H9 (cell line): ENCODE results near the gene CEP162. TPM values are rescaled to one million over a fixed set of nuclear protein-coding genes. Genes with fewer than 3 reads are reported as not detected.

Experiments
- DNase-seq: peaks from one replicate; pipeline ENCODE4 v3.0.0-alpha.2; 2017
- H2AFZ ChIP-seq: one replicate; pipeline ENCODE4 v1.6.1; 2013; ENCODE audit warnings: mild to moderate bottlenecking, low read length, control low read depth, moderate library complexity
- H2AK5ac ChIP-seq: 2 replicates; pipeline ENCODE4 v1.6.1; 2013; ENCODE audit warnings: low read length, control low read depth, mixed read lengths; ENCODE audit not compliant: insufficient read length
- H2BK120ac ChIP-seq: one replicate; pipeline ENCODE4 v1.6.1; 2013; ENCODE audit warnings: low read depth, mild to moderate bottlenecking, low read length, control low read depth, inconsistent platforms; ENCODE audit not compliant: poor library complexity, severe bottlenecking
- H2BK12ac ChIP-seq: 2 replicates; pipeline ENCODE4 v1.6.1; 2013; ENCODE audit warnings: low read length, control low read depth, mixed read lengths, low read depth; ENCODE audit not compliant: insufficient read length
- H2BK15ac ChIP-seq: 2 replicates; pipeline ENCODE4 v1.6.1; 2013; ENCODE audit warnings: low read depth, low read length, control low read depth
- H2BK20ac ChIP-seq: one replicate; pipeline ENCODE4 v1.6.1; 2013; ENCODE audit warnings: low read depth, mild to moderate bottlenecking, low read length, control low read depth, inconsistent platforms; ENCODE audit not compliant: poor library complexity, severe bottlenecking
- H2BK5ac ChIP-seq: 2 replicates; pipeline ENCODE4 v1.6.1; 2013; ENCODE audit warnings: low read length, control low read depth, mixed read lengths; ENCODE audit not compliant: insufficient read length
- H3K14ac ChIP-seq: 2 replicates; pipeline ENCODE4 v1.6.1; 2013; ENCODE audit warnings: low read length, control low read depth; ENCODE audit not compliant: insufficient read depth
- H3K18ac ChIP-seq: 2 replicates; pipeline ENCODE4 v1.6.1; 2013; ENCODE audit warnings: low read depth, mild to moderate bottlenecking, mixed read lengths, low read length, control low read depth; ENCODE audit not compliant: insufficient read length
- H3K23ac ChIP-seq: 2 replicates; pipeline ENCODE4 v1.6.1; 2013; ENCODE audit warnings: low read length, control low read depth, mixed read lengths, low read depth; ENCODE audit not compliant: insufficient read length
- H3K23me2 ChIP-seq: 2 replicates; pipeline ENCODE4 v1.6.1; 2013; ENCODE audit warnings: low read depth, mild to moderate bottlenecking, mixed read lengths, low read length, control low read depth; ENCODE audit not compliant: insufficient read length, poor library complexity, severe bottlenecking
- H3K27ac ChIP-seq: 2 replicates; pipeline ENCODE4 v1.5.1; 2013; ENCODE audit warnings: low read length, control low read depth, mixed read lengths, low read depth; ENCODE audit not compliant: insufficient read length
- H3K27me3 ChIP-seq: 2 replicates; pipeline ENCODE4 v1.6.1; 2013; ENCODE audit warnings: low read length, control low read depth, inconsistent platforms; ENCODE audit not compliant: insufficient read depth
- H3K4ac ChIP-seq: 2 replicates; pipeline ENCODE4 v1.6.1; 2013; ENCODE audit warnings: low read depth, mild to moderate bottlenecking, control low read depth, inconsistent platforms, low read length, moderate library complexity
- H3K4me1 ChIP-seq: 2 replicates; pipeline ENCODE4 v1.6.1; 2013; ENCODE audit warnings: low read length, control low read depth, inconsistent platforms; ENCODE audit not compliant: insufficient read depth
- H3K4me2 ChIP-seq: 2 replicates; pipeline ENCODE4 v1.6.1; 2013; ENCODE audit warnings: low read length, control low read depth, mixed read lengths; ENCODE audit not compliant: insufficient read length, insufficient read depth
- H3K56ac ChIP-seq: 2 replicates; pipeline ENCODE4 v1.6.1; 2013; ENCODE audit warnings: low read depth, mild to moderate bottlenecking, mixed read lengths, low read length, control low read depth; ENCODE audit not compliant: insufficient read length
- H3K79me1 ChIP-seq: 2 replicates; pipeline ENCODE4 v1.6.1; 2013; ENCODE audit warnings: low read depth, mild to moderate bottlenecking, moderate library complexity, low read length, control low read depth, inconsistent platforms; ENCODE audit not compliant: insufficient read depth, poor library complexity, severe bottlenecking
- H3K79me2 ChIP-seq: 2 replicates; pipeline ENCODE4 v1.6.1; 2013; ENCODE audit warnings: low read length, control low read depth, inconsistent platforms; ENCODE audit not compliant: insufficient read depth
- H3K9ac ChIP-seq: 2 replicates; pipeline ENCODE4 v1.6.1; 2013; ENCODE audit warnings: low read length, control low read depth, mixed read lengths; ENCODE audit not compliant: insufficient read length; ENCODE audit errors: extremely low read depth
- H3K9me3 ChIP-seq: one replicate; pipeline ENCODE4 v1.6.1; 2013; ENCODE audit warnings: low read depth, low read length, inconsistent platforms; ENCODE audit not compliant: control insufficient read depth
- H3T11ph ChIP-seq: one replicate; pipeline ENCODE4 v1.6.1; 2013; ENCODE audit warnings: mild to moderate bottlenecking, low read length, control low read depth, inconsistent platforms
- H4K20me1 ChIP-seq: one replicate; pipeline ENCODE4 v1.6.1; 2013; ENCODE audit not compliant: control insufficient read depth, insufficient read length, insufficient read depth
- H4K5ac ChIP-seq: 2 replicates; pipeline ENCODE4 v1.6.1; 2013; ENCODE audit warnings: low read depth, mild to moderate bottlenecking, mixed read lengths, low read length, control low read depth; ENCODE audit not compliant: insufficient read length
- H4K8ac ChIP-seq: replicated peaks from 2 replicates; pipeline ENCODE4 v1.6.1; 2013; ENCODE audit warnings: low read length, control low read depth, mixed read lengths, low read depth; ENCODE audit not compliant: insufficient read length
- H4K91ac ChIP-seq: 2 replicates; pipeline ENCODE4 v1.6.1; 2013; ENCODE audit warnings: low read depth, mild to moderate bottlenecking, moderate library complexity, mixed read lengths, low read length, control low read depth; ENCODE audit not compliant: insufficient read length
- H3K27ac Mint-ChIP-seq, 3 experiments: 2 replicates in 2 of 3; 3 replicates in 1 of 3; pipeline ENCODE4 v1.8.0; 2020 to 2021; ENCODE audit warnings: mixed read lengths in 3 of 3, mild to moderate bottlenecking in 1 of 3, moderate library complexity in 1 of 3
- H3K27me3 Mint-ChIP-seq: 2 replicates; pipeline ENCODE4 v1.8.0; 2021; ENCODE audit warnings: low read depth, mild to moderate bottlenecking, moderate library complexity, mixed read lengths
- H3K36me3 Mint-ChIP-seq, 3 experiments: 2 replicates in 2 of 3; 3 replicates in 1 of 3; pipeline ENCODE4 v1.8.0; 2020 to 2021; ENCODE audit warnings: low read depth in 3 of 3, mixed read lengths in 3 of 3; ENCODE audit not compliant: insufficient read depth in 1 of 3
- H3K4me1 Mint-ChIP-seq, 2 experiments: 2 replicates each; pipeline ENCODE4 v1.8.0; 2020; ENCODE audit warnings: mixed read lengths in 2 of 2
- H3K4me3 Mint-ChIP-seq, 2 experiments: 2 replicates in 1 of 2; 3 replicates in 1 of 2; pipeline ENCODE4 v1.8.0; 2020 to 2021; ENCODE audit warnings: mild to moderate bottlenecking in 2 of 2, mixed read lengths in 2 of 2, moderate library complexity in 1 of 2
- H3K9me3 Mint-ChIP-seq, 2 experiments: 2 replicates in 1 of 2; 3 replicates in 1 of 2; pipeline ENCODE4 v1.8.0; 2020; ENCODE audit warnings: mild to moderate bottlenecking in 2 of 2, mixed read lengths in 2 of 2, moderate library complexity in 1 of 2
- WGBS: extraction: QIAGEN DNeasy Blood & Tissue Kit; methylation state at CpG from one replicate; pipeline ENCODE4 v1.1.7; 2013; ENCODE audit warnings: missing lambda C conversion rate, low lambda C conversion rate, mixed read lengths; ENCODE audit not compliant: insufficient read length; ENCODE audit errors: extremely low coverage; 5-methylcytosine and 5-hydroxymethylcytosine counted together
- total RNA-seq: library from RNA; stranded (reverse); gene quantifications from 2 replicates; pipeline ENCODE4 v1.2.1, GENCODE V29; 2021
- TF ChIP-seq, protein P1 (sequence below): fragments of 200-600 bp; sonication (generic); conservative IDR thresholded peaks from 3 replicates; pipeline ENCODE4 v1.8.0; 2021; ENCODE audit warnings: antibody characterized with exemption, mild to moderate bottlenecking

CEP162 gene
- total RNA-seq, 1 experiment from 2014 or later: 11.5 TPM

GRCh38 chr6:84253380-84253779 is 25.9 kb upstream of the CEP162 start:
- H3K27ac Mint-ChIP-seq: no peak overlapping the region
- WGBS: no CpG with 5 or more reads among the region's 3 CpGs

More at GRCh38 chr6:84253380-84253779, 25.9 kb upstream of the CEP162 start:
- no peak overlapping the region for H3K56ac ChIP-seq
- TF ChIP-seq, protein P1, sequence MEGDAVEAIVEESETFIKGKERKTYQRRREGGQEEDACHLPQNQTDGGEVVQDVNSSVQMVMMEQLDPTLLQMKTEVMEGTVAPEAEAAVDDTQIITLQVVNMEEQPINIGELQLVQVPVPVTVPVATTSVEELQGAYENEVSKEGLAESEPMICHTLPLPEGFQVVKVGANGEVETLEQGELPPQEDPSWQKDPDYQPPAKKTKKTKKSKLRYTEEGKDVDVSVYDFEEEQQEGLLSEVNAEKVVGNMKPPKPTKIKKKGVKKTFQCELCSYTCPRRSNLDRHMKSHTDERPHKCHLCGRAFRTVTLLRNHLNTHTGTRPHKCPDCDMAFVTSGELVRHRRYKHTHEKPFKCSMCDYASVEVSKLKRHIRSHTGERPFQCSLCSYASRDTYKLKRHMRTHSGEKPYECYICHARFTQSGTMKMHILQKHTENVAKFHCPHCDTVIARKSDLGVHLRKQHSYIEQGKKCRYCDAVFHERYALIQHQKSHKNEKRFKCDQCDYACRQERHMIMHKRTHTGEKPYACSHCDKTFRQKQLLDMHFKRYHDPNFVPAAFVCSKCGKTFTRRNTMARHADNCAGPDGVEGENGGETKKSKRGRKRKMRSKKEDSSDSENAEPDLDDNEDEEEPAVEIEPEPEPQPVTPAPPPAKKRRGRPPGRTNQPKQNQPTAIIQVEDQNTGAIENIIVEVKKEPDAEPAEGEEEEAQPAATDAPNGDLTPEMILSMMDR: no peak
- H3K4me1 Mint-ChIP-seq: peaks cover 0 to 3% of the 10 kb centered on the region in 2 experiments; a peak in 1 of 4 replicates
- H4K8ac ChIP-seq: no peak overlapping the region
- H3K4me1 ChIP-seq: no peaks in the 10 kb centered on the region
- H3K4me2 ChIP-seq: no peak overlapping the region
- no peak overlapping the region for H3K18ac ChIP-seq
- no peak overlapping the region for H4K5ac ChIP-seq
- no peaks in the 10 kb centered on the region for H3K23me2 ChIP-seq
- no peaks in the 10 kb centered on the region for H3K79me2 ChIP-seq
- H3K27me3 ChIP-seq: no peaks in the 10 kb centered on the region; the same call in 1 of the 2 replicates
- H2BK5ac ChIP-seq: no peak overlapping the region
- H3T11ph ChIP-seq: no peak overlapping the region
- H3K9ac ChIP-seq: no peak overlapping the region
- H4K20me1 ChIP-seq: no peaks in the 10 kb centered on the region
- H3K14ac ChIP-seq: no peak overlapping the region
- H3K9me3 Mint-ChIP-seq: no peaks in the 10 kb centered on the region
- DNase-seq: no peak
- H3K4me3 Mint-ChIP-seq: no peak overlapping the region
- no peak overlapping the region for H2BK12ac ChIP-seq
- no peak overlapping the region for H3K4ac ChIP-seq
- no peak overlapping the region for H2AK5ac ChIP-seq
- H4K91ac ChIP-seq: no peak overlapping the region
- H2BK20ac ChIP-seq: no peak overlapping the region
- H3K27ac ChIP-seq: no peak overlapping the region
- no peaks in the 10 kb centered on the region for H3K9me3 ChIP-seq
- no peak overlapping the region for H2BK120ac ChIP-seq
- no peak overlapping the region for H2BK15ac ChIP-seq
- H3K27me3 Mint-ChIP-seq: no peaks in the 10 kb centered on the region; the same call in 1 of the 2 replicates
- no peak overlapping the region for H3K23ac ChIP-seq
- H3K79me1 ChIP-seq: no peaks in the 10 kb centered on the region
- H2AFZ ChIP-seq: no peak overlapping the region
- no peaks in the 10 kb centered on the region for H3K36me3 Mint-ChIP-seq
